LNCaP clone FGC (cell line): Measurements from ENCODE around the gene ADGRA1.

Source experiments
- DNase-seq: peaks from one replicate; pipeline ENCODE4 v3.0.0-alpha.2; 2011; ENCODE audit warnings: low read depth
- H3K4me3 ChIP-seq: 2 replicates; pipeline ENCODE4 v1.5.1; 2011; ENCODE audit warnings: mild to moderate bottlenecking, low read depth, low read length, control low read depth
- TF ChIP-seq, protein P1 (sequence below): IDR thresholded peaks from 2 replicates; pipeline ENCODE4 v1.5.1; 2012; ENCODE audit warnings: mild to moderate bottlenecking; ENCODE audit not compliant: control insufficient read depth, insufficient read depth; ENCODE audit errors: extremely low read depth

The ADGRA1 gene

DNA sequence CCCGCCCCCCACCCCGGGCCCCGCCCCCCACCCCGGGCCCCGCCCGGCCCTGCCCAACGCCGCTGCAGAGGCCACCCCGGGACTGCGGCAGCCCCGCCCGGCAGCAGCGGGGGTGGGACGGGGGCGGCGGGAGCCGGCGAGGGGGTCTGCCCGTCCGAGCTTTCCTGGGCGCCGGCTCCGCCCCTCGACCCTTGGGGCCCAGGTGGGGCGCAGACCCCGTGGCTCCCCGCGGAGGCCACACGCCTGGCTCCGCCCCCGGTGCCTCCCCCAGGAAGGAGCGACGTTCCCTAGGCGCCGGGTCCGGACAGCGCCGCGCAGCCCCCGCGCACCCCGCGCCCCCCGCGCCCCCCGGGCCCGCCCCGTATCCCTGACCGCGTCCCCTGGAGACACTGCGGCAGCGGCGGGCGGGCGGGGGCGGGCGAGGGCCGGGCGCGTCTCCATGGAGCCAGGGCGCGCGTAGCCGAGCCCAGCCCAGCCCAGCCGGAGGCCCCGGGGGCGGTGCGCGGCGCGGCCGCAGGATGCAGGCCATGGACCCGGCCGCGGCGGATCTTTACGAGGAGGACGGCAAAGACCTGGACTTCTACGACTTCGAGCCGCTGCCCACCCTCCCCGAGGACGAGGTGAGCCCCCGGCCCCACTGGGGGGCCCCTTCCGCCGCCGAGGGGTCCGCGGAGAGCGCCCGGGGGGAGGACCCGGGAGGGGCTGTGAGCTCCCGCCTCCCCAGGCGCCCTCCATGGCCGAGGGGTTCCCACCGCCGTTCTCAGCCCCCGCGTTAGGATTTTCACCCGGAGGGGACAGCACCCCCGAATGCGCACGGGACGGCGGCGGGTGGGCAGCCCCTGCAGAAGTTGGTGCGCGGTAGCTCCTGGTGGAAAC is 72.5 kb downstream of the ADGRA1 start, which contains the start of gene KNDC1:
KNDC1 (plus strand) TSS at position 270 of the 876 bp plus-strand sequence; CDS start at position 519, 249 bp downstream.
- TF ChIP-seq, protein P1, sequence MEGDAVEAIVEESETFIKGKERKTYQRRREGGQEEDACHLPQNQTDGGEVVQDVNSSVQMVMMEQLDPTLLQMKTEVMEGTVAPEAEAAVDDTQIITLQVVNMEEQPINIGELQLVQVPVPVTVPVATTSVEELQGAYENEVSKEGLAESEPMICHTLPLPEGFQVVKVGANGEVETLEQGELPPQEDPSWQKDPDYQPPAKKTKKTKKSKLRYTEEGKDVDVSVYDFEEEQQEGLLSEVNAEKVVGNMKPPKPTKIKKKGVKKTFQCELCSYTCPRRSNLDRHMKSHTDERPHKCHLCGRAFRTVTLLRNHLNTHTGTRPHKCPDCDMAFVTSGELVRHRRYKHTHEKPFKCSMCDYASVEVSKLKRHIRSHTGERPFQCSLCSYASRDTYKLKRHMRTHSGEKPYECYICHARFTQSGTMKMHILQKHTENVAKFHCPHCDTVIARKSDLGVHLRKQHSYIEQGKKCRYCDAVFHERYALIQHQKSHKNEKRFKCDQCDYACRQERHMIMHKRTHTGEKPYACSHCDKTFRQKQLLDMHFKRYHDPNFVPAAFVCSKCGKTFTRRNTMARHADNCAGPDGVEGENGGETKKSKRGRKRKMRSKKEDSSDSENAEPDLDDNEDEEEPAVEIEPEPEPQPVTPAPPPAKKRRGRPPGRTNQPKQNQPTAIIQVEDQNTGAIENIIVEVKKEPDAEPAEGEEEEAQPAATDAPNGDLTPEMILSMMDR = no peak
- no peak for DNase-seq
- H3K4me3 ChIP-seq = peak within 1 kb of the TSS; percentile 54

DNA sequence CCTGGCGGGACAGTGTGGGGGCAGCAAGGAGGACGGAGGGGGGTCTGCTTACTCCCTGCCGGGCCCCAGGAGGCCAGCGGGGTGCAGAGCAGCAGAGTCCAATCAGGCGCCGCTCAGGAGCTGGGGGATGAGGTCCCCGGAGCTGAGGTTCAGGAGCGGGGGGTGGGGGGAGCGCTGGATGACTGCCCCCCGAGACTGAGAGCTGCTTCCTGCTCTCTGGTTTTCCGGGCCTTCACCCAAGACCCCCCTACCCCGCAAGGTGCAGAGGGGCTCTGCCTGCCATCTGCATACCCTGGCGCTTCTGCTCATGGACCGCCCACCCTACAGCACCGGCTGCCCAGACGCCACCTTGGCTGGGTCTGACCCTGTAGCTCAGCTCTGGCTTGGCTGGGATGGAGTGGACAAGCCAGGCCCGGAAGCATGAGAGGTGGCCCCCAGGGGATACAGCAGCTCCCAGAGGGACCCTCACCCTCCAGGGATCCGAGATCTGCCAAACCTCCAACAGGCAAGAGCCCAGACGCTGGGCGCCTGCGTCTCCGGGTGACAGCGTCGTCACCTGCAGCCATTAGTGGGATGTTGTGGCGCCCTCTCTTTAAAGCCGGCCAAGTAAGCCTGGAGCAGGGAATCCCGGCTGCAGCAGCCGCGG is 73.2 kb downstream of the ADGRA1 start:
- no peak for DNase-seq
- H3K4me3 ChIP-seq = peak overlapping the region; percentile 54

DNA sequence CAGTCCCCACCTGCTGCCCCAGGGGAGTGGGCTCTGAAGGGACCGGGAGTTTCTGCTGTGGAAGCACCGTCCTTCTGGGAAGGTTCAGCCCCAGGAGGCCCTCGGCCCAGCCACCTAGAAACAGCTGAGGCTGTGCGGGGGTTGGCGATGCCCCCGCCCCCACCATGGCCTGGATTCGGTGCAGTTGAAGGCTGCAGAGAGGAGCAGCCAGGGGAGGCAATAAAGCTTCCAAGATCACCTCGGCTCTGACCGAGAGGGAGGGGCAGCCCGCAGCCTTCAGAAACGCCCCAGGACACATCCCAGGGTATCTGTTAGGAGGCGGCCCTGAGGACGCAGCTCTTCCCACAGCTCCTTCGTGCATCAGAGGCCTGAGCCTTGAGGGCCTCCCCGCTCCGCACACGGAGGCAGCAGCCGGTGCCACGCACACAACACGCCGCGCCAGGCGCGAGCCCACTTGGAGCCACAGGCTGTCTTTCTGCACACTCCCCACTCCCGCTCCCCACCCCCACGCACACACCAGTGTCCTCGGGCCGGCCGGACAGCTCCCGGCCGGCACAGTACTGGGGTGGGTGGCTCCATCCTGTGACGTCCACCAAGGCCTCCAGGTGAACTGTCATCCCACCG is 73.9 kb downstream of the ADGRA1 start:
- H3K4me3 ChIP-seq = peak overlapping the region; percentile 54; the same call in 1 of the 2 replicates
- DNase-seq = no peak
- TF ChIP-seq, protein P1 = no peak

More for the DNA sequence above, 73.2 kb downstream of the ADGRA1 start:
- TF ChIP-seq, protein P1 = no peak

DNA sequence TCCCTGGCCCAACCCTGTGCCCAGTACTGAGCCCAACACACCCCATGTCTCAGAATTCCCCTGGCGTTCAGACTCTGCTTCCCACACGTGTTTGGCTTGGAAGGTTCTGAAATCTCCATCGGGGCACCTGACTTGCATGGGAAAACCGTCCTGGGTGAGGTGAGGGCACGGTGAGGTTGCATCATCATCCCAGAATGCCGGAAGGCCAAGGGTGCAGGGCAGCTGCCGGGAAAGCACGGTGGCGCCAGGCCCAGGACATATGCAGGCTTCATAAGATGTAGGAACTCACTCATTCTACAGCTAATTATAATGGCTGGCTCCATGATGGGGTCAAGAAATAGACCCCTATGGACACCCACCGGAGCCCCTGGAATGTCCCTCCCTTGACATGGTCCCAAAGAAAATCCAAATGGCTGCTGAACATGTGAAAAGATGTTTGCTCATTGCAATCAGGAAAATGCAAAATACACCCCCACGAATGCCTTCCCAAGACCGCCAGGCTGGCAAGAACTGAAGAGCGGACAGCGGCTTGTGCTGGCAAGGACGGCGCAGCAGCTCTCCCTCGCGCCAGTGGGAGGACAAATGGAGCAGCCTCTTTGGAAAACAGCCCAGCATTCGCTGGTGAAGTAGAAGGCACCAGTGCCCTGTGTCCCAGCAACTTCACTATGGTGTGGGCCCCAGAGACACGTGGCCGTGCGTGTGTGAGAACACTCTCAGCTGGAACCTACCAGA is 74.6 kb downstream of the ADGRA1 start:
- TF ChIP-seq, protein P1 = no peak
- no peak overlapping the region for H3K4me3 ChIP-seq
- DNase-seq = peak; percentile 22

DNA sequence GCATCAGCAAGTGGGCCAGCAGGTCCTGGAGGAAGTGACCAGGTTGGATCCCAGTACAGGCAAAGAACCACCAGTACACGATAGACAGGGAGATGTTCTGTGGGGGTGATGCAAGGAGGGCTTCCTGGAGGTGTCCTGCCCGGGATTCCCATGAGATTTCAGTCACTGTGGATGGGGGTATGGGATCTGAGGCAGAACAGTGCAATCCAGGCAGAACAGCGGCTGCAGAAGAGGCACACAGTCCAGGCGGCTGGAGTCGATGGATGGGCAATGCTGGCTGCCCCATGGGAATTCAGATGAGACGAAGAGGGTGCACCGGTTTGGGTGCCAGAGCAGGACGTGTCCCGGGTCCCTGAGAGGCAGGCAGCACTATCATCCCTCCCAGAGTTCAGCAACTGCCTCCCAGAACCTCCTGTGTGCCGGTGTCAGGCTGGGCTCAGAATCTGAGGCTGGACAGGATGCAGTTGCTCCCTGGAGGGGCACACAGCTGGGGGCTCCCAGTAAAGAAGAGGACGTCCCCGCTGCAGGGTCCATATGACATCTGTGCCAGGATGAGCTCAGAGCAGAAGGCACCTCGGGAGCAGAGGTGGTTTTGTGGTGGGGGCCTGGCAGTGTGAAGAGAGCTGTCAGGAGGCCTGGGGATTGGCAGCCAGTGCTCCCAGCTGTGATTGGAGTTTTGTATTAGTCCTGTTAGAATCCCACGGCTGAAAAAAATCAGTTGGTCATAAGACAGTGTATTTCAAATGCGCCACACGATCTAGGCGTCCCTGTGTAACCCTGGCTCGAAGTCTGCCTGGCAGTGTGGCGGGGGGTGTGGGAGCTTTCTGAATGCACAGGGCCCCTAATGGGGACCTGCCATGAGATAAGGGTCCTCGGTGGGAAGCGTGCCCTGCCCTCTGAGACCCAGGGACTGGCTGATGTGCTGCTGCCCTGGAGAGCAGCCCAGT is 75.5 kb downstream of the ADGRA1 start:
- no peak overlapping the region for H3K4me3 ChIP-seq

More for the DNA sequence above, 75.5 kb downstream of the ADGRA1 start:
- TF ChIP-seq, protein P1 = no peak
- no peak for DNase-seq
